Measurements from ENCODE around the gene UBE2E3. TPM values are rescaled to one million over a fixed set of nuclear protein-coding genes. Genes with fewer than 3 reads are reported as not detected.
"Not testable (repeated sequence)": the region's sequence is repeated elsewhere in the genome, so short reads cannot be mapped to it uniquely, and the experiment has no call there.

Gene UBE2E3
- polyA plus RNA-seq, 1 experiment = 58.8 TPM

GRCh38 chr2:181036848-181037603 is 56.6 kb downstream of the UBE2E3 start:
- TF ChIP-seq, protein P1, sequence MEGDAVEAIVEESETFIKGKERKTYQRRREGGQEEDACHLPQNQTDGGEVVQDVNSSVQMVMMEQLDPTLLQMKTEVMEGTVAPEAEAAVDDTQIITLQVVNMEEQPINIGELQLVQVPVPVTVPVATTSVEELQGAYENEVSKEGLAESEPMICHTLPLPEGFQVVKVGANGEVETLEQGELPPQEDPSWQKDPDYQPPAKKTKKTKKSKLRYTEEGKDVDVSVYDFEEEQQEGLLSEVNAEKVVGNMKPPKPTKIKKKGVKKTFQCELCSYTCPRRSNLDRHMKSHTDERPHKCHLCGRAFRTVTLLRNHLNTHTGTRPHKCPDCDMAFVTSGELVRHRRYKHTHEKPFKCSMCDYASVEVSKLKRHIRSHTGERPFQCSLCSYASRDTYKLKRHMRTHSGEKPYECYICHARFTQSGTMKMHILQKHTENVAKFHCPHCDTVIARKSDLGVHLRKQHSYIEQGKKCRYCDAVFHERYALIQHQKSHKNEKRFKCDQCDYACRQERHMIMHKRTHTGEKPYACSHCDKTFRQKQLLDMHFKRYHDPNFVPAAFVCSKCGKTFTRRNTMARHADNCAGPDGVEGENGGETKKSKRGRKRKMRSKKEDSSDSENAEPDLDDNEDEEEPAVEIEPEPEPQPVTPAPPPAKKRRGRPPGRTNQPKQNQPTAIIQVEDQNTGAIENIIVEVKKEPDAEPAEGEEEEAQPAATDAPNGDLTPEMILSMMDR (IDR thresholded peaks at IDR 0.05; ENCODE audit: insufficient read depth, low read depth, low read length) = no peak
- H3K27me3 ChIP-seq (ENCODE audit: control insufficient read depth, insufficient read depth, low read length) = no peaks in the 10 kb centered on the region
- ChIA-PET POLR2A (no interaction called here), CTCF (interaction anchor here (0.6 kb wide), 1 partner anchor 271 kb away, joined by 3 read pairs; no protein-coding TSS in a partner anchor)
- H3K4me3 ChIP-seq (ENCODE audit: low read depth, low read length) = no peak overlapping the region
- H3K36me3 ChIP-seq (ENCODE audit: control insufficient read depth, insufficient read depth, low read length) = no peaks in the 10 kb centered on the region
- peak; percentile 41 for DNase-seq (ENCODE audit: low read depth)

- CTCF ChIA-PET = interaction anchor here (0.5 to 1.4 kb wide), 2 partner anchors 23 to 914 kb away, joined by 3 to 4 read pairs; no protein-coding TSS in a partner anchor
- no peaks in the 10 kb centered on the region for H3K36me3 ChIP-seq (ENCODE audit: control insufficient read depth, insufficient read depth, low read length)
- TF ChIP-seq, protein P1 (IDR thresholded peaks at IDR 0.05; ENCODE audit: insufficient read depth, low read depth, low read length) = no peak
- no peaks in the 10 kb centered on the region for H3K27me3 ChIP-seq (ENCODE audit: control insufficient read depth, insufficient read depth, low read length)
- no peak for DNase-seq (ENCODE audit: low read depth)
- no peak overlapping the region for H3K4me3 ChIP-seq (ENCODE audit: low read depth, low read length)
- POLR2A ChIA-PET = interaction anchor here (0.6 kb wide), 1 partner anchor 9 kb away, joined by 3 read pairs; no protein-coding TSS in a partner anchor
These were observed 57.5 kb downstream of the UBE2E3 start for GRCh38 chr2:181037922-181038321.

DNA sequence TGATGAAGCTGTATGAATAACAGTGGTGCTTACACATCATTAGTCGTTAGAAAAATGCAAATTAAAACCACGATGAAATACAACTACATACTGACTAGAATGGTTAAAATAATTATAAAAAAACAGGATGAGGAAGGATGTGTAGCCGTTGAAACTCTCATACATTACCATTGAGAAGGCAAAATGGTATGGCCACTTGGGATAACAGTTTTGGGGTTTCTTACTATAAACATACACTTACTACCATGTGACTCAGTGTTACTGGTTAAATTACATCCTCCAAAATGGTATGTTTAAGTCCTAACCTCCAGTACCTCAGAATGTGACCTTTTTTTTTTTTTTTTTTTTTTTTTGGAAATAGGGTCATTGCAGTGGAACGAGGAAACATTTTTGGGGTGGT is 58.4 kb downstream of the UBE2E3 start:
- CTCF ChIA-PET = interaction anchor here (1.4 kb wide), 2 partner anchors 38 to 915 kb away, joined by 3 to 4 read pairs; no protein-coding TSS in a partner anchor
- TF ChIP-seq, protein P1 (IDR thresholded peaks at IDR 0.05; ENCODE audit: insufficient read depth, low read depth, low read length) = no peak
- DNase-seq (ENCODE audit: low read depth) = no peak
- POLR2A ChIA-PET = no interaction called here
- Histone ChIP-seq H3K27me3 (ENCODE audit: control insufficient read depth, insufficient read depth, low read length) (no peaks in the 10 kb centered on the region), H3K4me3 (ENCODE audit: low read depth, low read length) (no peak overlapping the region), H3K36me3 (ENCODE audit: control insufficient read depth, insufficient read depth, low read length) (no peaks in the 10 kb centered on the region)

GRCh38 chr2:181040839-181041238 is 60.4 kb downstream of the UBE2E3 start:
- POLR2A ChIA-PET; H3K36me3 ChIP-seq (ENCODE audit: control insufficient read depth, insufficient read depth, low read length); CTCF ChIA-PET; H3K27me3 ChIP-seq (ENCODE audit: control insufficient read depth, insufficient read depth, low read length); DNase-seq (ENCODE audit: low read depth); H3K4me3 ChIP-seq (ENCODE audit: low read depth, low read length): not testable (repeated sequence)

DNA sequence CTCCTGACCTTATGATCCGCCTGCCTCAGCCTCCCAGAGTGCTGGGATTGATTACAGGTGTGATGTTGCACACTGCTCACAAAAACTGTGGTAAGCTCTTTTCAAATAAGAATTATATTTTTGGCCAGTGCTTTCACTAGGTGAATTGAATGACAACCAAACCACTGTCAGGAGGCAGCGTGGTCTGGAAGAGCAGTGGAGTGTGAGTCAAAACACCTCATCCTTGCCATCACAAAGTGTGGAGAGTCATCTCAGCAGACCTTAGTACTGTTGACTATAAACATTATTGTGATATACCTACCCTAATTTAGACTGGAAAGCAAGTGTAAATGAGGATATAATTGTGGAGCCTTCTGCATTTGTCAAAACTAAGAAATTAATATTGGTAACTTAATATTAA is 61.3 kb downstream of the UBE2E3 start:
- CTCF ChIA-PET = no interaction called here
- Histone ChIP-seq H3K27me3 (ENCODE audit: control insufficient read depth, insufficient read depth, low read length) (no peaks in the 10 kb centered on the region), H3K4me3 (ENCODE audit: low read depth, low read length) (no peak overlapping the region), H3K36me3 (ENCODE audit: control insufficient read depth, insufficient read depth, low read length) (no peaks in the 10 kb centered on the region)
- DNase-seq (ENCODE audit: low read depth) = no peak
- POLR2A ChIA-PET = no interaction called here
- TF ChIP-seq, protein P1 (IDR thresholded peaks at IDR 0.05; ENCODE audit: insufficient read depth, low read depth, low read length) = no peak
